Gastrocnemius medialis (tissue), 4 donors: ENCODE results near the gene ADCY7.

Experiments used
- POLR2A ChIP-seq, 2 donors: fragments of 450-650 bp; IDR thresholded peaks; one replicate each; pipeline ENCODE4 v1.6.1; 2017; ENCODE audit warnings: antibody characterized with exemption in 2 of 2, mild to moderate bottlenecking in 2 of 2, moderate library complexity in 2 of 2
- TF ChIP-seq, protein P1 (sequence below), 5 experiments: fragments of 450-650 bp in 3 of 5; fragments of 200-600 bp in 2 of 5; sonication (generic) in 2 of 5; IDR thresholded peaks in 4 of 5; conservative IDR thresholded peaks in 1 of 5; 1 replicate in 4 of 5; 2 replicates in 1 of 5; pipeline ENCODE4 v1.5.1; 2016 to 2019; ENCODE audit warnings: antibody characterized with exemption in 5 of 5, mild to moderate bottlenecking in 3 of 5, moderate library complexity in 3 of 5

DNA sequence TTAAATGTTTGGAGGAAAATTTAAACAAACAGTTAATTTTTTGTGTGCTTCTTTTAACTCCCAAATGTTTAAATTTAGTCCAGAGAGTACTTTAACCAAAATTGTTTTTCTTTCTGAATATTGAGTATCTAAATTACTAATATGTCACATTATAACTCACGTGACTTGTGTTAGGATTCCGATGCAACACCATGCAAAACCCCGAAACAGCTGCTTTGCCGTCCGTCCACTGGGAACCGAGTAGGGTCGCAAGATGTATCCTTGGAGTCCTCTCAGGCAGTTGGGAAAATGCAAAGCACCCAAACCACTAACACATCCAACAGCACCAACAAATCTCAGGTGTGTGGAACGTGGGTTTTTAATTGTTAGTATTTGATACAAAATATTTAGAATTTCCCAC lies 38.7 kb upstream of the ADCY7 start:
- TF ChIP-seq, protein P1, sequence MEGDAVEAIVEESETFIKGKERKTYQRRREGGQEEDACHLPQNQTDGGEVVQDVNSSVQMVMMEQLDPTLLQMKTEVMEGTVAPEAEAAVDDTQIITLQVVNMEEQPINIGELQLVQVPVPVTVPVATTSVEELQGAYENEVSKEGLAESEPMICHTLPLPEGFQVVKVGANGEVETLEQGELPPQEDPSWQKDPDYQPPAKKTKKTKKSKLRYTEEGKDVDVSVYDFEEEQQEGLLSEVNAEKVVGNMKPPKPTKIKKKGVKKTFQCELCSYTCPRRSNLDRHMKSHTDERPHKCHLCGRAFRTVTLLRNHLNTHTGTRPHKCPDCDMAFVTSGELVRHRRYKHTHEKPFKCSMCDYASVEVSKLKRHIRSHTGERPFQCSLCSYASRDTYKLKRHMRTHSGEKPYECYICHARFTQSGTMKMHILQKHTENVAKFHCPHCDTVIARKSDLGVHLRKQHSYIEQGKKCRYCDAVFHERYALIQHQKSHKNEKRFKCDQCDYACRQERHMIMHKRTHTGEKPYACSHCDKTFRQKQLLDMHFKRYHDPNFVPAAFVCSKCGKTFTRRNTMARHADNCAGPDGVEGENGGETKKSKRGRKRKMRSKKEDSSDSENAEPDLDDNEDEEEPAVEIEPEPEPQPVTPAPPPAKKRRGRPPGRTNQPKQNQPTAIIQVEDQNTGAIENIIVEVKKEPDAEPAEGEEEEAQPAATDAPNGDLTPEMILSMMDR (IDR thresholded peaks at IDR 0.05 in 4 of 5, conservative IDR thresholded peaks at IDR 0.05 in 1 of 5) = no peak
- TF ChIP-seq POLR2A (IDR thresholded peaks at IDR 0.05) = no peak
